ACC112 (cell line): Measurements from ENCODE around the gene HYKK.
"Not testable (repeated sequence)": the region's sequence is repeated elsewhere in the genome, so short reads cannot be mapped to it uniquely, and the experiment has no call there.

Experiments used
- H2AFZ ChIP-seq: fragments of 200-600 bp; sonication (generic); one replicate; pipeline ENCODE4 v1.6.0; 2017; ENCODE audit warnings: antibody characterized with exemption, low read length; ENCODE audit not compliant: unreplicated experiment
- H3K27ac ChIP-seq: fragments of 200-600 bp; sonication (generic); 2 replicates; pipeline ENCODE4 v1.5.1; 2014; ENCODE audit warnings: low read depth, mild to moderate bottlenecking, antibody characterized with exemption, low read length, moderate library complexity
- H3K27me3 ChIP-seq: fragments of 200-600 bp; sonication (generic); 2 replicates; pipeline ENCODE4 v1.6.1; 2014; ENCODE audit warnings: mild to moderate bottlenecking, antibody characterized with exemption, low read length, moderate library complexity, mixed read lengths; ENCODE audit not compliant: insufficient read depth
- H3K36me3 ChIP-seq: fragments of 200-600 bp; sonication (generic); 2 replicates; pipeline ENCODE4 v1.6.1; 2016; ENCODE audit warnings: mild to moderate bottlenecking, antibody characterized with exemption, low read length, moderate library complexity, mixed read lengths; ENCODE audit not compliant: insufficient read depth
- H3K4me1 ChIP-seq: fragments of 200-600 bp; sonication (generic); one replicate; pipeline ENCODE4 v1.6.1; 2016; ENCODE audit warnings: low read length, mixed read lengths; ENCODE audit not compliant: insufficient read depth, unreplicated experiment, control insufficient read depth
- H3K4me3 ChIP-seq: fragments of 200-600 bp; sonication (generic); 2 replicates; pipeline ENCODE4 v1.5.1; 2014; ENCODE audit warnings: mild to moderate bottlenecking, low read depth, low read length
- H3K79me2 ChIP-seq: fragments of 200-600 bp; sonication (generic); one replicate; pipeline ENCODE4 v1.6.0; 2016; ENCODE audit warnings: low read length; ENCODE audit not compliant: control insufficient read depth, unreplicated experiment, insufficient read depth

Gene HYKK

GRCh38 chr15:78540141-78540870, 32.9 kb downstream of the HYKK start, which contains the start of gene PSMA4:
TSS of gene PSMA4 (plus strand) at chr15:78540444. CDS start at chr15:78541928, 1,484 bp downstream.
- Histone ChIP-seq H3K27ac (peak within 1 kb of the TSS; percentile 69), H3K79me2 (peaks cover 31% of the 10 kb centered on the region), H3K4me3 (peak within 1 kb of the TSS; percentile 83), H2AFZ (peak within 1 kb of the TSS; percentile 94), H3K4me1 (peaks cover 17% of the 10 kb centered on the region), H3K36me3 (peaks cover 24% of the 10 kb centered on the region), H3K27me3 (no peaks in the 10 kb centered on the region)

GRCh38 chr15:78540871-78541743, 33.7 kb downstream of the HYKK start:
- Histone ChIP-seq H3K27ac (peak overlapping the region; percentile 69), H3K4me1 (peaks cover 17% of the 10 kb centered on the region), H2AFZ (peak overlapping the region; percentile 94), H3K36me3 (peaks cover 32% of the 10 kb centered on the region), H3K79me2 (peaks cover 31% of the 10 kb centered on the region), H3K4me3 (peak overlapping the region; percentile 83), H3K27me3 (no peaks in the 10 kb centered on the region)

GRCh38 chr15:78541744-78542034, 34.3 kb downstream of the HYKK start:
- peaks cover 31% of the 10 kb centered on the region for H3K79me2 ChIP-seq
- H3K27ac ChIP-seq: peak overlapping the region; percentile 69
- peak overlapping the region; percentile 83 for H3K4me3 ChIP-seq
- H3K36me3 ChIP-seq: peaks cover 35% of the 10 kb centered on the region
- H2AFZ ChIP-seq: no peak overlapping the region
- H3K27me3 ChIP-seq: no peaks in the 10 kb centered on the region
- H3K4me1 ChIP-seq: peaks cover 17% of the 10 kb centered on the region

- peaks cover 42% of the 10 kb centered on the region for H3K36me3 ChIP-seq
- H3K4me1 ChIP-seq: peaks cover 17% of the 10 kb centered on the region
These were observed 35.3 kb downstream of the HYKK start for GRCh38 chr15:78542647-78543046.

GRCh38 chr15:78550194-78550593, 42.8 kb downstream of the HYKK start:
- no peaks in the 10 kb centered on the region for H3K27me3 ChIP-seq
- H2AFZ ChIP-seq: no peak overlapping the region
- peaks cover 41% of the 10 kb centered on the region for H3K36me3 ChIP-seq
- H3K4me3 ChIP-seq: no peak overlapping the region
- no peaks in the 10 kb centered on the region for H3K79me2 ChIP-seq
- H3K27ac ChIP-seq: no peak overlapping the region
- H3K4me1 ChIP-seq: no peaks in the 10 kb centered on the region

More at GRCh38 chr15:78542647-78543046, 35.3 kb downstream of the HYKK start:
- Histone ChIP-seq H3K79me2 (peaks cover 31% of the 10 kb centered on the region), H3K27me3 (no peaks in the 10 kb centered on the region), H2AFZ (no peak overlapping the region), H3K27ac (no peak overlapping the region), H3K4me3 (peak overlapping the region; percentile 83)

GRCh38 chr15:78550815-78551214, 43.4 kb downstream of the HYKK start:
- H3K4me3 ChIP-seq: no peak overlapping the region
- no peak overlapping the region for H3K27ac ChIP-seq
- no peaks in the 10 kb centered on the region for H3K79me2 ChIP-seq
- no peak overlapping the region for H2AFZ ChIP-seq
- H3K36me3 ChIP-seq: peaks cover 35% of the 10 kb centered on the region
- H3K4me1 ChIP-seq: no peaks in the 10 kb centered on the region
- H3K27me3 ChIP-seq: no peaks in the 10 kb centered on the region

- Histone ChIP-seq H3K4me1 (no peaks in the 10 kb centered on the region), H3K27me3 (no peaks in the 10 kb centered on the region), H2AFZ (no peak overlapping the region), H3K36me3 (peaks cover 28% of the 10 kb centered on the region), H3K79me2 (no peaks in the 10 kb centered on the region), H3K4me3 (no peak overlapping the region), H3K27ac (no peak overlapping the region)
These were observed 44.5 kb downstream of the HYKK start for GRCh38 chr15:78551902-78552301.

- H3K4me3 ChIP-seq: no peak overlapping the region
- H3K79me2 ChIP-seq: no peaks in the 10 kb centered on the region
- H2AFZ ChIP-seq: no peak overlapping the region
- no peak overlapping the region for H3K27ac ChIP-seq
- no peaks in the 10 kb centered on the region for H3K27me3 ChIP-seq
- H3K4me1 ChIP-seq: no peaks in the 10 kb centered on the region
- peaks cover 23% of the 10 kb centered on the region for H3K36me3 ChIP-seq
These were observed 45.2 kb downstream of the HYKK start for GRCh38 chr15:78552597-78552996.

- H3K4me1 ChIP-seq, H3K36me3 ChIP-seq, H3K4me3 ChIP-seq, H3K79me2 ChIP-seq, H3K27ac ChIP-seq, H2AFZ ChIP-seq, H3K27me3 ChIP-seq: not testable (repeated sequence)
These were observed 52.8 kb downstream of the HYKK start for GRCh38 chr15:78560201-78560600.

- Histone ChIP-seq H3K4me3 (no peak overlapping the region), H3K27me3 (0 out of 2 replicates have a peak, but pooled peaks cover 3% of the 10 kb centered on the region), H2AFZ (no peak overlapping the region), H3K79me2 (no peaks in the 10 kb centered on the region), H3K4me1 (no peaks in the 10 kb centered on the region), H3K36me3 (no peaks in the 10 kb centered on the region), H3K27ac (no peak overlapping the region)
These were observed 54.1 kb downstream of the HYKK start for GRCh38 chr15:78561490-78561889.
